ENCODE results near the gene ANKZF1.

Gene ANKZF1

GRCh38 chr2:219234331-219234730 is 4.7 kb downstream of the ANKZF1 start:
- WGBS = 95% methylated on average over 3 of the region's 3 CpGs
- H3K36me3 ChIP-seq (ENCODE audit: insufficient read depth, low read length) = peaks cover 73% of the 10 kb centered on the region
- H3K9me3 ChIP-seq (ENCODE audit: insufficient read depth, low read depth, low read length) = no peaks in the 10 kb centered on the region
- no peak overlapping the region for H3K27ac ChIP-seq (ENCODE audit: low read depth, low read length)
- no peak overlapping the region for H3K4me3 ChIP-seq (ENCODE audit: low read length)
- H3K4me1 ChIP-seq (ENCODE audit: insufficient read depth, low read length) = no peaks in the 10 kb centered on the region
- H3K9ac ChIP-seq (ENCODE audit: low read depth, low read length) = no peak overlapping the region
- H3K27me3 ChIP-seq (ENCODE audit: insufficient read depth, low read length) = no peaks in the 10 kb centered on the region

- Histone ChIP-seq H3K27ac (ENCODE audit: low read depth, low read length) (no peak overlapping the region), H3K9ac (ENCODE audit: low read depth, low read length) (no peak overlapping the region), H3K27me3 (ENCODE audit: insufficient read depth, low read length) (no peaks in the 10 kb centered on the region), H3K36me3 (ENCODE audit: insufficient read depth, low read length) (peaks cover 14% of the 10 kb centered on the region), H3K9me3 (ENCODE audit: insufficient read depth, low read depth, low read length) (no peaks in the 10 kb centered on the region), H3K4me1 (ENCODE audit: insufficient read depth, low read length) (peaks cover 5% of the 10 kb centered on the region; the same call in 1 of the 2 replicates), H3K4me3 (ENCODE audit: low read length) (no peak overlapping the region)
- WGBS = 91% methylated on average over 28 of the region's 28 CpGs
Measured at GRCh38 chr2:219243291-219243761, 13.7 kb downstream of the ANKZF1 start.

- Histone ChIP-seq H3K27me3 (ENCODE audit: insufficient read depth, low read length) (no peaks in the 10 kb centered on the region), H3K27ac (ENCODE audit: low read depth, low read length) (peak overlapping the region; percentile 73; the same call in 1 of the 2 replicates), H3K9me3 (ENCODE audit: insufficient read depth, low read depth, low read length) (no peaks in the 10 kb centered on the region), H3K4me3 (ENCODE audit: low read length) (peak overlapping the region; percentile 74), H3K4me1 (ENCODE audit: insufficient read depth, low read length) (peaks cover 5% of the 10 kb centered on the region; the same call in 1 of the 2 replicates), H3K36me3 (ENCODE audit: insufficient read depth, low read length) (peaks cover 12% of the 10 kb centered on the region; the same call in 1 of the 2 replicates), H3K9ac (ENCODE audit: low read depth, low read length) (peak overlapping the region; percentile 81)
- 46% methylated on average over 6 of the region's 6 CpGs for WGBS
Measured at GRCh38 chr2:219244789-219245147, 15.2 kb downstream of the ANKZF1 start.

GRCh38 chr2:219245148-219245898 is 15.7 kb downstream of the ANKZF1 start, which contains the start of the genes GLB1L and STK16:
Gene GLB1L, minus strand, starts transcription at chr2:219245444. Its CDS starts 1,871 bp downstream, at chr2:219243573.
Gene STK16, plus strand, starts transcription at chr2:219245479. Its CDS starts 521 bp downstream, at chr2:219246000.
- WGBS = under 1% methylated on average over 46 of the region's 46 CpGs
- H3K4me1 ChIP-seq (ENCODE audit: insufficient read depth, low read length) = peaks cover 5% of the 10 kb centered on the region; the same call in 1 of the 2 replicates
- peaks cover 17% of the 10 kb centered on the region; the same call in 1 of the 2 replicates for H3K36me3 ChIP-seq (ENCODE audit: insufficient read depth, low read length)
- H3K27me3 ChIP-seq (ENCODE audit: insufficient read depth, low read length) = no peaks in the 10 kb centered on the region
- H3K9me3 ChIP-seq (ENCODE audit: insufficient read depth, low read depth, low read length) = no peaks in the 10 kb centered on the region
- peak within 1 kb of the TSS; percentile 73 for H3K27ac ChIP-seq (ENCODE audit: low read depth, low read length)
- H3K9ac ChIP-seq (ENCODE audit: low read depth, low read length) = peak within 1 kb of the TSS; percentile 81
- H3K4me3 ChIP-seq (ENCODE audit: low read length) = peak within 1 kb of the TSS; percentile 74

GRCh38 chr2:219245899-219246230 is 16.3 kb downstream of the ANKZF1 start:
- Histone ChIP-seq H3K9me3 (ENCODE audit: insufficient read depth, low read depth, low read length) (no peaks in the 10 kb centered on the region), H3K27ac (ENCODE audit: low read depth, low read length) (peak overlapping the region; percentile 73), H3K4me1 (ENCODE audit: insufficient read depth, low read length) (peaks cover 5% of the 10 kb centered on the region; the same call in 1 of the 2 replicates), H3K36me3 (ENCODE audit: insufficient read depth, low read length) (peaks cover 21% of the 10 kb centered on the region; the same call in 1 of the 2 replicates), H3K9ac (ENCODE audit: low read depth, low read length) (peak overlapping the region; percentile 81), H3K4me3 (ENCODE audit: low read length) (peak overlapping the region; percentile 74), H3K27me3 (ENCODE audit: insufficient read depth, low read length) (no peaks in the 10 kb centered on the region)
- 34% methylated on average over 10 of the region's 10 CpGs for WGBS

- Histone ChIP-seq H3K4me3 (ENCODE audit: low read length) (no peak overlapping the region), H3K4me1 (ENCODE audit: insufficient read depth, low read length) (peaks cover 5% of the 10 kb centered on the region; the same call in 1 of the 2 replicates), H3K9ac (ENCODE audit: low read depth, low read length) (no peak overlapping the region), H3K36me3 (ENCODE audit: insufficient read depth, low read length) (peaks cover 21% of the 10 kb centered on the region; the same call in 1 of the 2 replicates), H3K27me3 (ENCODE audit: insufficient read depth, low read length) (peaks cover 5% of the 10 kb centered on the region), H3K9me3 (ENCODE audit: insufficient read depth, low read depth, low read length) (no peaks in the 10 kb centered on the region), H3K27ac (ENCODE audit: low read depth, low read length) (no peak overlapping the region)
- WGBS = 97% methylated on average over 10 of the region's 10 CpGs
Measured at GRCh38 chr2:219246559-219246958, 17.0 kb downstream of the ANKZF1 start.

GRCh38 chr2:219247678-219248642 is 18.4 kb downstream of the ANKZF1 start:
- no peak overlapping the region for H3K4me3 ChIP-seq (ENCODE audit: low read length)
- peaks cover 21% of the 10 kb centered on the region; the same call in 1 of the 2 replicates for H3K36me3 ChIP-seq (ENCODE audit: insufficient read depth, low read length)
- H3K9me3 ChIP-seq (ENCODE audit: insufficient read depth, low read depth, low read length) = no peaks in the 10 kb centered on the region
- WGBS = 89% methylated on average over 17 of the region's 17 CpGs
- H3K27me3 ChIP-seq (ENCODE audit: insufficient read depth, low read length) = peaks cover 19% of the 10 kb centered on the region
- no peak overlapping the region for H3K27ac ChIP-seq (ENCODE audit: low read depth, low read length)
- H3K4me1 ChIP-seq (ENCODE audit: insufficient read depth, low read length) = peaks cover 13% of the 10 kb centered on the region; the same call in 1 of the 2 replicates
- H3K9ac ChIP-seq (ENCODE audit: low read depth, low read length) = no peak overlapping the region

GRCh38 chr2:219248845-219249202 is 19.2 kb downstream of the ANKZF1 start:
- peaks cover 28% of the 10 kb centered on the region for H3K27me3 ChIP-seq (ENCODE audit: insufficient read depth, low read length)
- H3K36me3 ChIP-seq (ENCODE audit: insufficient read depth, low read length) = peaks cover 21% of the 10 kb centered on the region; the same call in 1 of the 2 replicates
- H3K4me3 ChIP-seq (ENCODE audit: low read length) = no peak overlapping the region
- H3K4me1 ChIP-seq (ENCODE audit: insufficient read depth, low read length) = peaks cover 13% of the 10 kb centered on the region; the same call in 1 of the 2 replicates
- WGBS = 91% methylated on average over 2 of the region's 2 CpGs
- H3K9me3 ChIP-seq (ENCODE audit: insufficient read depth, low read depth, low read length) = no peaks in the 10 kb centered on the region
- H3K9ac ChIP-seq (ENCODE audit: low read depth, low read length) = no peak overlapping the region
- H3K27ac ChIP-seq (ENCODE audit: low read depth, low read length) = peak overlapping the region; percentile 34; the same call in 1 of the 2 replicates

GRCh38 chr2:219249203-219249980 is 19.8 kb downstream of the ANKZF1 start:
- H3K27ac ChIP-seq (ENCODE audit: low read depth, low read length) = peak overlapping the region; percentile 34; the same call in 1 of the 2 replicates
- no peaks in the 10 kb centered on the region for H3K9me3 ChIP-seq (ENCODE audit: insufficient read depth, low read depth, low read length)
- WGBS = 65% methylated on average over 7 of the region's 7 CpGs
- peaks cover 34% of the 10 kb centered on the region for H3K27me3 ChIP-seq (ENCODE audit: insufficient read depth, low read length)
- peaks cover 13% of the 10 kb centered on the region; the same call in 1 of the 2 replicates for H3K4me1 ChIP-seq (ENCODE audit: insufficient read depth, low read length)
- no peak overlapping the region for H3K4me3 ChIP-seq (ENCODE audit: low read length)
- peaks cover 21% of the 10 kb centered on the region; the same call in 1 of the 2 replicates for H3K36me3 ChIP-seq (ENCODE audit: insufficient read depth, low read length)
- H3K9ac ChIP-seq (ENCODE audit: low read depth, low read length) = no peak overlapping the region
